HG02981 (cell line): Measurements from ENCODE around the gene THSD4.

Source experiments
- ATAC-seq: cut with Tn5 transposase; IDR thresholded peaks from one replicate; pipeline ENCODE4 v1.9.1; 2021; ENCODE audit warnings: mild to moderate bottlenecking, moderate library complexity; ENCODE audit not compliant: unreplicated experiment

Gene THSD4

DNA sequence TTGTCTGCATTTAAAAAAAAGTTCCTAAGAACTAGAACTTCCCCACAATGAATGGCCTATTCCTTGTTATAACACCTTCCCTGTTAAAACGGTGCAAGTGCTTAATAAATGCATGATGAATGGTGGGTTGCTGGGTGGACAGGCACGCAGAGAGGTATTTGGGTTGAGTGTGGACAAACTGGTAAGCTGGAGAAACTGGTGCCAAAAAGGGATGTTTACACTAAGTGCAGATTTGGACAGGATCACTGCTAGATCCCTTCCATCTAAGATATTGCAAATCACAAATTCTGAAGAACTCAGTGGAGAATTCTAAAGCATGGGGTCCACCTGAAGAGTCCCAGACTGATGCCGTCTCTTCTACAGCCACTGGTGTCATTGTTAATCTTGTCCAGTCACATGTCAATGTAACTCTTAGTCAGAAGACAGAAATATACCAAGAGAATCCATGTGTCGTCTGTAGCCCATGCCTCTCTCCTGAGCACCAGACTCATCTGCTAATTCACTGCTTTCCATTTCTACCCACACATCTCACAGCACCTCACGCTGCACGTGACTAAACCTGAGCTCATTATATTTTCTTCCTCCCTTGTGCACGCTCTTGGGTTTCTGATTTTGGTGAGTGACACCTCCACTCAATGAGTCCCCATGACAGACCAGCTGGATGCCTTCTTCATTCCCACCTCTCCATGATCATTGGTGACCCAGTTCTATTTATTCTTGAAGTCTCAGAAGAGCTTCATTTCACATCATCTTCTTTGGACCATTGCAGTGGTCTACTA lies 328.9 kb downstream of the THSD4 start:
- ATAC-seq: no peak

DNA sequence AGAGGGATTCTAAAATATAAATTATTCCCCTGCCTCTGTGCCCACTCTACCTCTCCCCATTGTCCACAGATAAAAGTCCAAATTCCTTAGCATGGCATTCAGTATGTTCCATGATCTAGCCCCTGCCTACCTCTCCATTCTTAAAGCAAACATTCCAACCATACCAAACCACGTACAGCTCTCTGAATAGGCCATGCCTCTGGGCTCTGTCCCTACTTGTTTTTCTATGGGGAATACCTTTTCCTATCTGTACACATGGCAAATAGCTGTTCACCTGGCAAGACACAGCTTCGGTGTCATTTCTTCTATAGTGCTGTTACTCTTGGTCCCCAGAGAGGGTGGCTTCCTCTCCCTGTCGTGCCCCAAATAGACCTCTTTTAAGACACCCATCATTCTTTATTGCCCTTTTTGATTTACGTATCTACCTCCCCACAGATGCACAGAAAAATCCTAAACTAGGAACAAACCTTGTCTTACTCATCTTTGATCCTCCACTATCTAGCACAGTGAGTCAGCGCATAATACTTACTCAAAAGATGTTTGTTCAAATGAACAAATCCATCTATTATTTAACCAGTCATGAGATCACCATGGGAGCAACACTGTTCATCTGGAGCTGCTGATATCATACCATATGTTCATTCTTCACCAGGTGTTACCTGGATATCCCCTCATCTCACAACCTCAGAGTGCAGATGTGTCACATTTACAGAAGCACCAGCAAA lies 329.8 kb downstream of the THSD4 start:
- no peak for ATAC-seq

GRCh38 chr15:71447328-71448250 lies 332.3 kb downstream of the THSD4 start:
- no peak for ATAC-seq

- no peak for ATAC-seq
These were observed 333.4 kb downstream of the THSD4 start for GRCh38 chr15:71448688-71449114.

- no peak for ATAC-seq
These were observed 334.1 kb downstream of the THSD4 start for GRCh38 chr15:71449363-71449762.

- no peak for ATAC-seq
These were observed 334.7 kb downstream of the THSD4 start for GRCh38 chr15:71449956-71450355.

- ATAC-seq: no peak
These were observed 335.9 kb downstream of the THSD4 start for GRCh38 chr15:71451130-71451529.

- no peak for ATAC-seq
These were observed 337.6 kb downstream of the THSD4 start for GRCh38 chr15:71452893-71453292.

- no peak for ATAC-seq
These were observed 339.3 kb downstream of the THSD4 start for GRCh38 chr15:71454462-71454996.

GRCh38 chr15:71455107-71455506 lies 339.8 kb downstream of the THSD4 start:
- no peak for ATAC-seq

DNA sequence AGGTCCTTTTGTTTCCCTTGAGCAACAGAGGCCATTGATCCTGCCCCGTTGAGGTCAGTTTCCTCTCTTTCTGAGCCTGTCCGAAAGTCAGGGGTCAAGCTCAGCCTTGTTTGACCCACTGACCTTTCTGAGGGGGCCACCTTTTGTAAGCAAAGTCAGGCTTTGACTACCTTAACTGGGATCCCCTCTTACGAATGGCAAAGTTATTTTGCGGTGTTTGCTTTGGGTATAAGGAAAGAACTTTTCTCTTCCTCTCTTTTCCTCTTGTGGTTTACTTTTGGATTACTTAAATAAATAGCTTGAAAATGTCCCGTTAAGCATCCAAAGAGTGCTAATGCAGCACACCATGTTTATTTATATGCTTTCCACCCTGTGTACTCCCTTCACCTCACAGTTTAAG lies 340.6 kb downstream of the THSD4 start:
- no peak for ATAC-seq

DNA sequence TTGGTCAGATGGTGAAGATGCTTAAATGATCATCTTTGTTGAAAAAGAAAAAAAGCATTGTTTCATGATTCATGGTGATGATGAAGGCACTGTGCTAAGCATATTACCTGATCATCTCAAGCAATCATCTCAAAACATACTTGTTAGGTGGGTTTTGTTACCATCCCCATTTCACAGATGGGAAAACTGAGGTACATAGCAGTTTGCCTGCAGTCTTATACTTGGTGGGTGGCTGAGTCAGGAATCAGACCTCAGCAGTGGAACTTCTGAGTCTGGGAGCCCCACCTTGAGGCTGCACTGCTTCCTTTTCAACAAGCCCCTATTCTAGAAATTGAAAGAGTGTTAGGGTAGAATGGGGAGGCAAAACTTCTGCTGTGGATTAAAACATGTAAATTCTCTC lies 341.1 kb downstream of the THSD4 start:
- no peak for ATAC-seq

DNA sequence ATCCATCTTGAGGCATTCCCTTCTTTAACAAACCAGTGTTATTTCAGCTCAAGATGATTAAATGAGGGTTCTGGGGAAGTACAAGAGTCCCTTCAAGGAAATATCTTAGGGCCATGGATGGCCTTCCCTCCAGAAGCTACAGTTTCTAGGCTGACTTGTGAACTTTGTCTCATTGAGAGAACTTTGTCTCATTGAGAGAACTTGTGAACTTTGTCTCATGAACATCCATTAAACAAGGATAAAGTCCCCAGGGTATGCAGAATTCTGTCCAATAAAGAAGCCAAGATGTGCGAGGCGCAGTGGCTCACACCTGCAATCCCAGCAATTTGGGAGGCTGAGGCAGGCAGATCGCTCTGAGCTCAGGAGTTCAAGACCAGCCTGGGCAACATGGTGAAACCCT lies 341.5 kb downstream of the THSD4 start:
- no peak for ATAC-seq

- ATAC-seq: no peak
These were observed 342.9 kb downstream of the THSD4 start for GRCh38 chr15:71458089-71458660.

- ATAC-seq: no peak
These were observed 346.5 kb downstream of the THSD4 start for GRCh38 chr15:71461748-71462147.

- ATAC-seq: no peak
These were observed 347.4 kb downstream of the THSD4 start for GRCh38 chr15:71462638-71463037.

DNA sequence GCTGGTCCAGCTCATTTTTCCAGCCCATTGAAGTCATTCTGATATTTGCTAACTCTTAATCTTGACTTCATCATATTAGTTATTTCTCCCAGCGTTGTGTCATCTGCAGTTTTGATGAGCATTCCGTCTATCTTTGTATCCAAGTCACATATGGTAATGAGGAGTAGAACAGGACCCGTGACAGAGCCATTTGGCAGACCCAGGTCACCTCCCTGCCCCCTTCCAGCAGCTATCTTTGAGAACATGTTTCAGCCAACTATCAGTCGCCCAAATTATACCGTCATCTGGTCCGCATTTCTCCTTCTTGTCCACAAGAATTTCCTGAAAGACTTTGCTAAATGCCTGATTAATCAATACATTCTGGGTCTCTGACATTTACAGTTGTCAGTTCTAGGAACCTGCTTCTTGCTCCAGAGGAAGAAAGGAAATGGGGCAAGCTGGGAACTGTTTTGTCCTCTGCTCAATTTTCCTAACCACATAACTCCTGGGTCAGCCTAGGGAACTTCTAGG lies 347.9 kb downstream of the THSD4 start:
- ATAC-seq: no peak

DNA sequence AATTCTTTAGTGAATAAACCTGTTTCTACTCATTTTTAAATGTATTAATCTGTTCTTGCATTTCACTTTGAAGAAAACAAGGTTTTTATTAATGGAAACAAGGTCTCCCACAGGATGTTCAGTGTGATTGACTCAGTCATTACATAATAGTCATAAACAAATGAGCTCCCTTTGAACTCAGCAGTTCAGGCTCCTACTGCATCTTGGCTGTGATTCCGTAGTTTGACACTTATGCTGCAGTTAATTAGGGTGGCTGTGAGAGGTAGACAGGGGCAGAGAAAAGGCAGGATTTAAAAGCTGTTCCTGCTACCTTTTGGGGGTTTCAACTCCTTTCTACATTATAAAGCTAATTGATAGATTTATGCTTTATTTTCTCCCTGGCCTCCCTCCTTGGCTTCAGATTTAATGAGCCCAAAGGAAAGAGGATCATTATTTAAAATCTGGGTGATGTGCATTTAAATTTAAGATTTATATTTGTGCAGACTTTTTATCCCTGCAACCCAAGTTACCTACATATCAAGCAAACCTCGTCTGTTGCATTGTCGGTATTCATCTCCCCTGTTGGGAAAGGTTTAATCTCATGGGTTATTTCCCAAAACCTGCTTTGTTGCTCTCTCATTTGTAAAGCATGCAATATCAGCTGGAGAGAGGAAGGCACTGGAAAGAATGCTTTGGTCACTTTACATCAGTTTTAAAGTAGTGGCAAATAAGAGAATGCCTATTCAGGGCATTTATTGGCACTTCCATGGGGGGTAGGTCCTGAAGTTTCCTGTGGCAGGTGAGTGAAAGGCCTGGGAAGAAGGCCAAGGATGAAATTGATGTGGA lies 350.1 kb downstream of the THSD4 start:
- ATAC-seq: no peak

GRCh38 chr15:71468715-71469114 lies 353.4 kb downstream of the THSD4 start:
- ATAC-seq: no peak

GRCh38 chr15:71469413-71469812 lies 354.1 kb downstream of the THSD4 start:
- no peak for ATAC-seq
